AG04450 (cell line): Measurements from ENCODE around the gene RASA2. TPM values are rescaled to one million over a fixed set of nuclear protein-coding genes. Genes with fewer than 3 reads are reported as not detected.
"Not testable (repeated sequence)": the region's sequence is repeated elsewhere in the genome, so short reads cannot be mapped to it uniquely, and the experiment has no call there.

Experiments
- CTCF ChIA-PET: fragments of 300-600, 350-600 bp; formaldehyde crosslinking; extraction: SDS; loops from one replicate; lab custom pipeline; 2022; ENCODE audit warnings: antibody characterized with exemption, inconsistent platforms; lab: Charles Lee
- POLR2A ChIA-PET: fragments of 350-600 bp; formaldehyde crosslinking; extraction: SDS; loops from one replicate; lab custom pipeline; 2021; ENCODE audit warnings: antibody characterized with exemption, inconsistent platforms; lab: Yijun Ruan, JAX
- DNase-seq: peaks from one replicate; pipeline ENCODE4 v3.0.0-alpha.2; 2011; ENCODE audit warnings: low read depth, low spot score
- H3K27ac ChIP-seq: one replicate; pipeline ENCODE4 v1.5.1; 2012; ENCODE audit warnings: low read depth, low read length, control low read depth
- H3K27me3 ChIP-seq: one replicate; pipeline ENCODE4 v1.6.0; 2012; ENCODE audit warnings: low read length; ENCODE audit not compliant: control insufficient read depth, insufficient read depth
- H3K4me3 ChIP-seq: 2 replicates; pipeline ENCODE4 v1.5.1; 2011; ENCODE audit warnings: mild to moderate bottlenecking, low read depth, low read length, control low read depth
- H3K9me3 ChIP-seq: 2 replicates; pipeline ENCODE4 v1.5.1; 2012; ENCODE audit warnings: low read length; ENCODE audit not compliant: control insufficient read depth, insufficient read depth
- CTCF ChIP-seq: IDR thresholded peaks from 2 replicates; pipeline ENCODE4 v1.5.1; 2011; ENCODE audit warnings: low read depth, low read length, control low read depth, inconsistent platforms
- polyA plus RNA-seq: library from polyadenylated mRNA; depleted of rRNA; stranded (reverse); fragments of >200 nt; gene quantifications from 2 replicates; pipeline ENCODE4 v1.2.3, GENCODE V29; 2011

Gene RASA2
- polyA plus RNA-seq, 1 experiment = 11.6 TPM

GRCh38 chr3:141487521-141488252 is 860 bp downstream of the RASA2 start:
- ChIA-PET CTCF (interaction anchor here (2.8 kb wide), 1 partner anchor 28 kb away, joined by 12 read pairs; no protein-coding TSS in a partner anchor), POLR2A (interaction anchor here (0.6 to 0.9 kb wide), 4 partner anchors 10 to 120 kb away, joined by 3 to 8 read pairs (median 5); no protein-coding TSS in a partner anchor)
- no peaks in the 10 kb centered on the region for H3K9me3 ChIP-seq
- peak overlapping the region; percentile 53 for H3K27ac ChIP-seq
- H3K4me3 ChIP-seq = peak overlapping the region; percentile 76
- no peaks in the 10 kb centered on the region for H3K27me3 ChIP-seq
- DNase-seq = no peak
- TF ChIP-seq CTCF = no peak

GRCh38 chr3:141489203-141489602 is 2.4 kb downstream of the RASA2 start:
- Histone ChIP-seq H3K27ac (no peak overlapping the region), H3K4me3 (no peak overlapping the region), H3K9me3 (no peaks in the 10 kb centered on the region), H3K27me3 (no peaks in the 10 kb centered on the region)
- POLR2A ChIA-PET = no interaction called here
- no peak for TF ChIP-seq CTCF
- DNase-seq = no peak
- CTCF ChIA-PET = no interaction called here

- H3K27me3 ChIP-seq = no peaks in the 10 kb centered on the region
- ChIA-PET CTCF (interaction anchor here (0.6 to 1.1 kb wide), 3 partner anchors 21 to 93 kb away, joined by 3 to 11 read pairs (median 5); no protein-coding TSS in a partner anchor), POLR2A (no interaction called here)
- H3K4me3 ChIP-seq = no peak overlapping the region
- H3K27ac ChIP-seq = no peak overlapping the region
- no peak for DNase-seq
- no peak for TF ChIP-seq CTCF
- no peaks in the 10 kb centered on the region for H3K9me3 ChIP-seq
These were observed 4.3 kb downstream of the RASA2 start for GRCh38 chr3:141491081-141491480.

- TF ChIP-seq CTCF = no peak
- H3K9me3 ChIP-seq = no peaks in the 10 kb centered on the region
- POLR2A ChIA-PET = no interaction called here
- no peak for DNase-seq
- no peak overlapping the region for H3K4me3 ChIP-seq
- no peaks in the 10 kb centered on the region for H3K27me3 ChIP-seq
- CTCF ChIA-PET = interaction anchor here (0.6 kb wide), 1 partner anchor 506 kb away, joined by 3 read pairs; no protein-coding TSS in a partner anchor
- H3K27ac ChIP-seq = no peak overlapping the region
These were observed 5.1 kb downstream of the RASA2 start for GRCh38 chr3:141491929-141492328.

GRCh38 chr3:141493184-141493583 is 6.4 kb downstream of the RASA2 start:
- Histone ChIP-seq H3K27ac (no peak overlapping the region), H3K27me3 (no peaks in the 10 kb centered on the region), H3K9me3 (no peaks in the 10 kb centered on the region), H3K4me3 (no peak overlapping the region)
- no peak for DNase-seq
- CTCF ChIA-PET = interaction anchor here (1.6 kb wide), 1 partner anchor 38 kb away, joined by 3 read pairs; no protein-coding TSS in a partner anchor
- POLR2A ChIA-PET = no interaction called here
- TF ChIP-seq CTCF = no peak

GRCh38 chr3:141497589-141497988 is 10.8 kb downstream of the RASA2 start:
- DNase-seq, H3K9me3 ChIP-seq, H3K27ac ChIP-seq, H3K27me3 ChIP-seq, H3K4me3 ChIP-seq, CTCF ChIA-PET: not testable (repeated sequence)
- POLR2A ChIA-PET = interaction anchor here (0.7 kb wide), 2 partner anchors 10 to 263 kb away, joined by 4 to 6 read pairs; no protein-coding TSS in a partner anchor
